Body of pancreas (tissue), 4 donors: ENCODE data around the gene PIP5K1B. TPM values are rescaled to one million over a fixed set of nuclear protein-coding genes. Genes with fewer than 3 reads are reported as not detected.

Experiments used
- ATAC-seq: fragments of 150-250 bp; one replicate; pipeline ENCODE4 v1.9.1; 2016
- DNase-seq, 4 donors: peaks; one replicate each; pipeline ENCODE4 v3.0.0-alpha.2; 2019
- H3K27ac ChIP-seq, 4 donors: fragments of 200-600 bp; sonication (generic); 1 replicate in 3 of 4; 2 replicates in 1 of 4; pipeline versions ENCODE4 v1.5.1 to v1.6.1; 2016 to 2019; ENCODE audit warnings: mild to moderate bottlenecking in 1 of 4, mixed read lengths in 1 of 4, moderate library complexity in 1 of 4
- H3K27me3 ChIP-seq, 2 donors: fragments of 200-600 bp; sonication (generic); one replicate each; pipeline ENCODE4 v1.6.0; 2016; ENCODE audit warnings: mild to moderate bottlenecking in 1 of 2
- H3K36me3 ChIP-seq, 2 donors: fragments of 200-600 bp; sonication (generic); replicated peaks in 1 of 2; 2 replicates each; pipeline ENCODE4 v1.5.1; 2016; ENCODE audit warnings: low read depth in 2 of 2; ENCODE audit not compliant: insufficient read depth in 1 of 2
- H3K4me1 ChIP-seq: fragments of 200-600 bp; sonication (generic); one replicate; pipeline ENCODE4 v1.6.0; 2016
- H3K4me3 ChIP-seq, 2 donors: fragments of 200-600 bp; sonication (generic); 1 replicate in 1 of 2; 2 replicates in 1 of 2; pipeline ENCODE4 v1.5.1; 2016 to 2019
- H3K9me3 ChIP-seq, 3 donors: fragments of 200-600 bp; sonication (generic); 1 replicate in 2 of 3; 2 replicates in 1 of 3; pipeline ENCODE4 v1.5.1; 2016
- CTCF ChIP-seq, 7 experiments: fragments of 450-650 bp in 4 of 7; fragments of 200-600 bp in 3 of 7; sonication (generic) in 3 of 7; IDR thresholded peaks; one replicate each; pipeline ENCODE4 v1.5.1; 2016 to 2019; ENCODE audit warnings: antibody characterized with exemption in 7 of 7
- POLR2A ChIP-seq, 3 donors: fragments of 450-650 bp; IDR thresholded peaks; one replicate each; pipeline ENCODE4 v1.6.1; 2016; ENCODE audit warnings: antibody characterized with exemption in 3 of 3, mild to moderate bottlenecking in 2 of 3
- WGBS, 2 donors: methylation state at CpG; one replicate each; pipeline ENCODE4 v1.1.5; 2017; 5-methylcytosine and 5-hydroxymethylcytosine counted together
- intact Hi-C: fragments of 100-400 bp; cut with DNase I; formaldehyde crosslinking; loops from one replicate; pipeline ENCODE4 v1.15.1; 2023
- total RNA-seq, 2 donors: library from RNA; depleted of rRNA; stranded (reverse); fragments of >200 nt; gene quantifications; one replicate each; pipeline ENCODE4 v1.1.0, GENCODE V29; 2016

Gene PIP5K1B
- total RNA-seq, 2 donors from 2014 or later, result 3.6 to 7.8 TPM

DNA sequence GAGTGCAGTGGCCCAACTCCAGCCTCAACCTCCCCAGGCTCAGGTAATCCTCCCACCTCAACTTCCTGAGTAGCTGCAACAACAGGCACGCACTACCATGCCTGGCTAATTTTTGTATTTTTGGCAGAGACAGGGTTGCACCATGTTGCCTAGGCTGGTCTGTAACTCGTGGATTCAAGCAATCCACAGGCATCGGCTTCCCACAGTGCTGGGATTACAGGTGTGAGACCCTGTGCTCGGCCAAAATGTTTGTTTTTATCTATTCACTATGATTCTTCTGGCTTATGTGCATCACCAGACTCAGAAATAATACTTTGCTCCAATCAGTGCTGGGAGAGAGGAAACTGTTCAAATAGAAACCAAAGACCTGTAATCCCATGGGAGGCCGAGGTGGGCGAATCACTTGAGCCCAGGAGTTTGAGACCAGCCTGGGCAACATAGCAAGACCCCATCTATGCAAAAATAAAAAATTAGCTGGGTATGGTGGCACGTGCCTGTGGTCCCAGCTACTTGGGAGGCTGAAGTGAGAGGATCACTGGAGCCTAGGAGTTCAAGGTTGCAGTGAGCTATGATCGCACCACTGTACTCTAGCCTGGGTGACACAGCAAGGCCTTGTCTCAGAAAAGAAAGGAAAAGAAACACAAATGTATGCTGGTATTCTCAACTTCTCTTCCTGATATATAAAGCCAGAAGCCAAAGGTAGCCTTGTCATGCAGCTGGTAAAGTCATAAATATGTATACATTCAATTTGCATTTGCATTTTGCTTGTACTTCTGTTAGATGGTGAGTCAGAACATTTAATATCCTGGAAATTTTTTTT is 4.5 kb downstream of the PIP5K1B start:
- no peak for DNase-seq
- Histone ChIP-seq H3K36me3 (no peaks in the 10 kb centered on the region), H3K4me1 (peaks cover 19% of the 10 kb centered on the region), H3K4me3 (no peak overlapping the region), H3K27me3 (no peaks in the 10 kb centered on the region), H3K9me3 (no peaks in the 10 kb centered on the region), H3K27ac (no peak overlapping the region)
- intact Hi-C loops, result loop anchor here (5.0 kb wide), 1 partner anchor 158 kb away; no protein-coding TSS in a partner anchor
- TF ChIP-seq POLR2A (IDR thresholded peaks at IDR 0.05), result no peak
- TF ChIP-seq CTCF (IDR thresholded peaks at IDR 0.05), result no peak
- no peak for ATAC-seq
- 90 to 95% methylated on average over 8 of the region's 8 CpGs for WGBS, 2 donors

GRCh38 chr9:68710111-68710471 is 5.1 kb downstream of the PIP5K1B start:
- no peaks in the 10 kb centered on the region for H3K36me3 ChIP-seq
- no peak overlapping the region for H3K27ac ChIP-seq
- no peaks in the 10 kb centered on the region for H3K27me3 ChIP-seq
- WGBS, 2 donors, result 70 to 76% methylated on average over 1 of the region's 1 CpG
- intact Hi-C loops, result loop anchor here (5.0 kb wide), 1 partner anchor 157 kb away; no protein-coding TSS in a partner anchor
- no peaks in the 10 kb centered on the region for H3K9me3 ChIP-seq
- no peak for DNase-seq
- peaks cover 21% of the 10 kb centered on the region for H3K4me1 ChIP-seq
- no peak for TF ChIP-seq POLR2A (IDR thresholded peaks at IDR 0.05)
- no peak for TF ChIP-seq CTCF (IDR thresholded peaks at IDR 0.05)
- H3K4me3 ChIP-seq, result no peak overlapping the region
- ATAC-seq, result no peak

- DNase-seq (no peak), ATAC-seq (no peak)
- intact Hi-C loops, result loop anchor here (5.0 kb wide), 1 partner anchor 156 kb away; no protein-coding TSS in a partner anchor
- no peak overlapping the region for H3K4me3 ChIP-seq
- no peaks in the 10 kb centered on the region for H3K27me3 ChIP-seq
- H3K27ac ChIP-seq, result no peak overlapping the region
- TF ChIP-seq CTCF (IDR thresholded peaks at IDR 0.05), result no peak
- no peak for TF ChIP-seq POLR2A (IDR thresholded peaks at IDR 0.05)
- WGBS, 2 donors, result 47 to 53% methylated on average over 2 of the region's 2 CpGs
- H3K36me3 ChIP-seq, result no peaks in the 10 kb centered on the region
- no peaks in the 10 kb centered on the region for H3K9me3 ChIP-seq
- H3K4me1 ChIP-seq, result peaks cover 21% of the 10 kb centered on the region
Measured at GRCh38 chr9:68711281-68711680, 6.2 kb downstream of the PIP5K1B start.

- DNase-seq (no peak), ATAC-seq (no peak)
- H3K27me3 ChIP-seq, result no peaks in the 10 kb centered on the region
- intact Hi-C loops, result loop anchor here (5.0 kb wide), 1 partner anchor 155 kb away; no protein-coding TSS in a partner anchor
- peaks cover 16% of the 10 kb centered on the region for H3K4me1 ChIP-seq
- H3K27ac ChIP-seq, result no peak overlapping the region
- H3K9me3 ChIP-seq, result no peaks in the 10 kb centered on the region
- H3K36me3 ChIP-seq, result no peaks in the 10 kb centered on the region
- 80 to 83% methylated on average over 5 of the region's 5 CpGs for WGBS, 2 donors
- H3K4me3 ChIP-seq, result no peak overlapping the region
- TF ChIP-seq POLR2A (IDR thresholded peaks at IDR 0.05) (no peak), CTCF (IDR thresholded peaks at IDR 0.05) (no peak)
Measured at GRCh38 chr9:68711932-68712331, 6.9 kb downstream of the PIP5K1B start.
